B cell (primary cell): ENCODE results near the gene THSD4. TPM values are rescaled to one million over a fixed set of nuclear protein-coding genes. Genes with fewer than 3 reads are reported as not detected.

ENCODE experiments used
- ATAC-seq: fragments of 200-7000 bp; cut with Tn5 transposase; one replicate; pipeline ENCODE4 v1.10.0; 2021; ENCODE audit warnings: low read depth, mild to moderate bottlenecking, moderate number of reproducible peaks, moderate library complexity
- CTCF ChIA-PET: fragments of 350-600 bp; sonication (Branson Sonifier 250); formaldehyde crosslinking; loops from one replicate; lab custom pipeline; 2021; ENCODE audit warnings: antibody characterized with exemption, inconsistent platforms; lab: Charles Lee
- POLR2A ChIA-PET: fragments of 350-600 bp; sonication (Branson Sonifier 250); formaldehyde crosslinking; loops from one replicate; lab custom pipeline; 2021; ENCODE audit warnings: antibody characterized with exemption; lab: Charles Lee
- DNase-seq: peaks from one replicate; pipeline ENCODE4 v3.0.0; 2013
- H2AFZ ChIP-seq: 2 replicates; pipeline ENCODE4 v1.6.1; 2012; ENCODE audit warnings: mild to moderate bottlenecking, low read depth, low read length; ENCODE audit not compliant: insufficient read depth, poor library complexity, severe bottlenecking
- H3K27ac ChIP-seq, 2 donors: 1 replicate in 1 of 2; 2 replicates in 1 of 2; pipeline ENCODE4 v1.5.1; 2012 to 2013; ENCODE audit warnings: low read length in 2 of 2, mild to moderate bottlenecking in 2 of 2, moderate library complexity in 1 of 2
- H3K27me3 ChIP-seq, 4 experiments: fragments of 200-600 bp in 1 of 4; sonication (generic) in 1 of 4; replicated peaks in 1 of 4; 1 replicate in 2 of 4; 2 replicates in 2 of 4; pipeline versions ENCODE4 v1.6.1 to v1.7.0; 2013 to 2016; ENCODE audit warnings: low read length in 3 of 4, mild to moderate bottlenecking in 2 of 4, mixed read lengths in 1 of 4, moderate library complexity in 1 of 4; ENCODE audit not compliant: insufficient read depth in 4 of 4, control insufficient read depth in 3 of 4; ENCODE audit errors: control extremely low read depth in 1 of 4
- H3K36me3 ChIP-seq, 2 experiments: replicated peaks in 1 of 2; 1 replicate in 1 of 2; 2 replicates in 1 of 2; pipeline versions ENCODE4 v1.6.1 to v1.7.1; 2013; ENCODE audit warnings: low read length in 1 of 2; ENCODE audit not compliant: insufficient read depth in 2 of 2, control insufficient read depth in 1 of 2; ENCODE audit errors: control extremely low read depth in 1 of 2, extremely low read depth in 1 of 2
- H3K4me1 ChIP-seq, 2 donors: fragments of 200-600 bp in 1 of 2; sonication (generic) in 1 of 2; 1 replicate in 1 of 2; 2 replicates in 1 of 2; pipeline versions ENCODE4 v1.5.1 to v1.6.1; 2013 to 2017; ENCODE audit warnings: low read length in 2 of 2; ENCODE audit not compliant: control insufficient read depth in 2 of 2, insufficient read depth in 2 of 2
- H3K4me2 ChIP-seq: replicated peaks from 2 replicates; pipeline ENCODE3; 2012; ENCODE audit warnings: mild to moderate bottlenecking, low read depth, low read length; ENCODE audit not compliant: poor library complexity, severe bottlenecking
- H3K4me3 ChIP-seq, 5 experiments: fragments of 200-600 bp in 1 of 5; sonication (generic) in 1 of 5; 1 replicate in 3 of 5; 2 replicates in 2 of 5; pipeline versions ENCODE4 v1.5.1 to v1.7.0; 2011 to 2016; ENCODE audit warnings: low read length in 4 of 5, mild to moderate bottlenecking in 4 of 5, low read depth in 2 of 5, control low read depth in 1 of 5, moderate library complexity in 1 of 5; ENCODE audit not compliant: insufficient read depth in 1 of 5; ENCODE audit errors: control extremely low read depth in 1 of 5, extremely low read depth in 1 of 5
- H3K79me2 ChIP-seq: fragments of 200-600 bp; sonication (generic); one replicate; pipeline ENCODE4 v1.6.0; 2016; ENCODE audit warnings: low read length; ENCODE audit not compliant: control insufficient read depth, insufficient read depth
- H3K9ac ChIP-seq: fragments of 200-600 bp; sonication (generic); 2 replicates; pipeline ENCODE4 v1.6.1; 2017; ENCODE audit warnings: mild to moderate bottlenecking, low read length, moderate library complexity
- H3K9me3 ChIP-seq, 3 donors: one replicate each; pipeline versions ENCODE4 v1.6.1 to v1.7.1; 2013; ENCODE audit warnings: low read length in 2 of 3; ENCODE audit not compliant: control insufficient read depth in 2 of 3, insufficient read depth in 1 of 3; ENCODE audit errors: control extremely low read depth in 1 of 3
- H4K20me1 ChIP-seq: 2 replicates; pipeline ENCODE4 v1.6.0; 2012; ENCODE audit warnings: mild to moderate bottlenecking, low read length; ENCODE audit not compliant: insufficient read depth, control insufficient read depth, poor library complexity, severe bottlenecking
- H3K27ac Mint-ChIP-seq: one replicate; pipeline ENCODE4 v1.8.0; 2021; ENCODE audit warnings: mixed read lengths
- H3K27me3 Mint-ChIP-seq: one replicate; pipeline ENCODE4 v1.8.0; 2021; ENCODE audit warnings: mixed read lengths
- H3K4me1 Mint-ChIP-seq: one replicate; pipeline ENCODE4 v1.8.0; 2021; ENCODE audit warnings: mixed read lengths
- H3K4me3 Mint-ChIP-seq: one replicate; pipeline ENCODE4 v1.8.0; 2021; ENCODE audit warnings: mixed read lengths
- H3K9me3 Mint-ChIP-seq: one replicate; pipeline ENCODE4 v1.8.0; 2022; ENCODE audit warnings: mixed read lengths; ENCODE audit not compliant: insufficient read depth
- CTCF ChIP-seq: fragments of 200-600 bp; IDR thresholded peaks from one replicate; pipeline ENCODE4 v1.8.0; 2022; ENCODE audit warnings: antibody characterized with exemption, mild to moderate bottlenecking
- EZH2 ChIP-seq: IDR thresholded peaks from 2 replicates; pipeline ENCODE4 v1.6.1; 2012; ENCODE audit warnings: borderline replicate concordance, low read depth, mild to moderate bottlenecking, moderate library complexity, low read length; ENCODE audit not compliant: insufficient read depth, poor library complexity, severe bottlenecking
- WGBS: methylation state at CpG from one replicate; pipeline ENCODE4 v1.1.5; 2013; ENCODE audit warnings: missing lambda C conversion rate; ENCODE audit not compliant: insufficient coverage; 5-methylcytosine and 5-hydroxymethylcytosine counted together
- intact Hi-C: fragments of 100-400 bp; cut with micrococcal nuclease; formaldehyde crosslinking; loops from one replicate; pipeline ENCODE4 v1.10.0; 2022
- polyA plus RNA-seq: library from polyadenylated mRNA; depleted of rRNA; stranded (reverse); fragments of >200 nt; gene quantifications from 2 replicates; pipeline ENCODE4 v1.2.3, GENCODE V29; 2012
- total RNA-seq, 2 donors: library from RNA; stranded (reverse); fragments of 120-200 nt in 1 of 2; gene quantifications; 1 replicate in 1 of 2; 2 replicates in 1 of 2; pipeline versions ENCODE4 v1.2.3 to v1.2.4, GENCODE V29; 2013 to 2022

The THSD4 gene
- total and polyA plus RNA-seq, 2 donors (not counting 1 experiment from before 2014, with no cell fraction given), result not detected

GRCh38 chr15:71749500-71749899 lies 634.2 kb downstream of the THSD4 start:
- no peak overlapping the region for H2AFZ ChIP-seq
- no peak overlapping the region for H3K27ac ChIP-seq
- no peaks in the 10 kb centered on the region for H3K36me3 ChIP-seq
- WGBS, result 100% methylated on average over 2 of the region's 14 CpGs
- POLR2A ChIA-PET, result no interaction called here
- H3K4me3 Mint-ChIP-seq, result no peak overlapping the region
- no peaks in the 10 kb centered on the region for H3K9me3 Mint-ChIP-seq
- DNase-seq, result no peak
- no peak for TF ChIP-seq EZH2
- H3K4me1 ChIP-seq, result no peaks in the 10 kb centered on the region
- no peak overlapping the region for H3K4me3 ChIP-seq
- CTCF ChIA-PET, result no interaction called here
- no peak overlapping the region for H3K4me2 ChIP-seq
- H3K4me1 Mint-ChIP-seq, result no peaks in the 10 kb centered on the region
- ATAC-seq, result no peak
- peaks cover 0 to 6% (median 1%) of the 10 kb centered on the region in 4 experiments for H3K27me3 ChIP-seq
- intact Hi-C loops, result no loop called here
- H3K27me3 Mint-ChIP-seq, result peaks cover 19% of the 10 kb centered on the region
- H3K9me3 ChIP-seq, result no peaks in the 10 kb centered on the region
- H4K20me1 ChIP-seq, result no peaks in the 10 kb centered on the region
- no peak overlapping the region for H3K9ac ChIP-seq
- no peaks in the 10 kb centered on the region for H3K79me2 ChIP-seq
- no peak overlapping the region for H3K27ac Mint-ChIP-seq

GRCh38 chr15:71752128-71752527 lies 636.9 kb downstream of the THSD4 start:
- H4K20me1 ChIP-seq, result no peaks in the 10 kb centered on the region
- H3K4me3 Mint-ChIP-seq, result no peak overlapping the region
- ChIA-PET CTCF (interaction anchor here (0.5 to 3.9 kb wide), 3 partner anchors 8 to 404 kb away, joined by 3 to 19 read pairs (median 15); no protein-coding TSS in a partner anchor), POLR2A (no interaction called here)
- H3K9ac ChIP-seq, result no peak overlapping the region
- no peaks in the 10 kb centered on the region for H3K9me3 ChIP-seq
- no peak overlapping the region for H3K27ac ChIP-seq
- H3K4me3 ChIP-seq, result no peak overlapping the region
- TF ChIP-seq EZH2 (no peak), CTCF (no peak)
- H3K79me2 ChIP-seq, result no peaks in the 10 kb centered on the region
- no peaks in the 10 kb centered on the region for H3K9me3 Mint-ChIP-seq
- peaks cover 0 to 8% (median 3%) of the 10 kb centered on the region in 4 experiments for H3K27me3 ChIP-seq
- DNase-seq (no peak), ATAC-seq (no peak)
- H3K4me2 ChIP-seq, result no peak overlapping the region
- WGBS, result no CpG with 5 or more reads among the region's 4 CpGs
- H2AFZ ChIP-seq, result no peak overlapping the region
- no peaks in the 10 kb centered on the region for H3K4me1 Mint-ChIP-seq
- intact Hi-C loops, result no loop called here
- H3K27me3 Mint-ChIP-seq, result peaks cover 21% of the 10 kb centered on the region
- no peak overlapping the region for H3K27ac Mint-ChIP-seq
- no peaks in the 10 kb centered on the region for H3K4me1 ChIP-seq
- no peaks in the 10 kb centered on the region for H3K36me3 ChIP-seq
